Fibroblast of mammary gland (primary cell): Measurements from ENCODE around the gene NFIB.

Experiments
- DNase-seq: peaks from one replicate; pipeline ENCODE4 v3.0.0-alpha.2; 2010; ENCODE audit warnings: low read depth
- H3K4me3 ChIP-seq: 2 replicates; pipeline ENCODE4 v1.5.1; 2011; ENCODE audit warnings: low read depth, mild to moderate bottlenecking, low read length, moderate library complexity; ENCODE audit not compliant: control insufficient read depth
- TF ChIP-seq, protein P1 (sequence below): conservative IDR thresholded peaks from 2 replicates; pipeline ENCODE4 v1.5.1; 2011; ENCODE audit warnings: low read depth, low read length, inconsistent platforms; ENCODE audit not compliant: control insufficient read depth, insufficient read depth

NFIB gene

DNA sequence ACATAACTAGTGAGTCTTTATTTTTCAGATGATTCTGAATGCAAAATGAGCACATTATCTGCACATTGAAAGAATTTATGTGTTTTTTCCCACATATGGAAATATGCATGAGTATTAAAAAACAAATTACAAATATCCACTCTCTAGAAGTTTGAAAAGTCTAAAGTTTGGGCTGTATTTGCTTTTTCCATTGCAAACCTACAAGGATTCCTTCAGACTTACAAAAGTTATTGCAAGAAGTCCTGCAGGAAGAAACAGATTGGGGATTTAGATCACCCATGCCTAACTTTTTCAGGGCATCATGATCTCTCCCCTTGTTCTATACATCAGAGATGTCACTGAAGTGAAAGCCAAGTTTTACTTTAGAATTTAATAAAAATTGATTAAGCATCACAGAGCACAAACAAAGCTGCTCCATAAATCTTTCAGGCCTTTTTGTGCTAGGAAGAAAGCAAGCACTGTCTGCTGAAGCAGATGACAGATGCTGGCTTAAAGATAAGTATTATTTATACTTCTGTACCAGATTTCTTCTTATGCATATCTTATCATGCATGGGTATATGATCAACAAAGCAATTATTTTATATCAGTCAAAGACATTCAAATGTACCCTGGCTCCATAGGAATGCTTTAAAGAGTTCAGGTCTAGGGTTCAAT lies 71.7 kb downstream of the NFIB start:
- TF ChIP-seq, protein P1, sequence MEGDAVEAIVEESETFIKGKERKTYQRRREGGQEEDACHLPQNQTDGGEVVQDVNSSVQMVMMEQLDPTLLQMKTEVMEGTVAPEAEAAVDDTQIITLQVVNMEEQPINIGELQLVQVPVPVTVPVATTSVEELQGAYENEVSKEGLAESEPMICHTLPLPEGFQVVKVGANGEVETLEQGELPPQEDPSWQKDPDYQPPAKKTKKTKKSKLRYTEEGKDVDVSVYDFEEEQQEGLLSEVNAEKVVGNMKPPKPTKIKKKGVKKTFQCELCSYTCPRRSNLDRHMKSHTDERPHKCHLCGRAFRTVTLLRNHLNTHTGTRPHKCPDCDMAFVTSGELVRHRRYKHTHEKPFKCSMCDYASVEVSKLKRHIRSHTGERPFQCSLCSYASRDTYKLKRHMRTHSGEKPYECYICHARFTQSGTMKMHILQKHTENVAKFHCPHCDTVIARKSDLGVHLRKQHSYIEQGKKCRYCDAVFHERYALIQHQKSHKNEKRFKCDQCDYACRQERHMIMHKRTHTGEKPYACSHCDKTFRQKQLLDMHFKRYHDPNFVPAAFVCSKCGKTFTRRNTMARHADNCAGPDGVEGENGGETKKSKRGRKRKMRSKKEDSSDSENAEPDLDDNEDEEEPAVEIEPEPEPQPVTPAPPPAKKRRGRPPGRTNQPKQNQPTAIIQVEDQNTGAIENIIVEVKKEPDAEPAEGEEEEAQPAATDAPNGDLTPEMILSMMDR, result no peak
- no peak for DNase-seq
- no peak overlapping the region for H3K4me3 ChIP-seq

DNA sequence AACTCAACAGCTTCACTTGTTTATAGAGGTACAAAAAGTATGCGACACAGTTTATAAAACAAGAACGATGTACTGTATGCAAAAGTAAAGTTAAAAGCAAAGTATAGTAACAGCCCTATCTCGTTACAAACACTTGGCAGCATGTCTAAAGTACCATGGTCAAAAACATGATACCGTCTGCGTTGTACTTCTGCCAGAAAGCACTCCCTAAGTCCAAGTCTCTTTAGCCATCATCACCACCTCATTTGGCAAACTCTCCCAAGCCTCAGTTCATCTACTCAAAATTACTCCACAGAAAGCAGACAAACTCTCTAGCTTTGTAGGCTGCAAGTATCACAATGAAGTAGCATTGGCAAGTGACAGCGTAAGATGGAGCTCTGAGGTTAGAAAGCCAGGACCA lies 73.4 kb downstream of the NFIB start:
- TF ChIP-seq, protein P1, result no peak
- H3K4me3 ChIP-seq, result no peak overlapping the region
- peak; percentile 32 for DNase-seq

DNA sequence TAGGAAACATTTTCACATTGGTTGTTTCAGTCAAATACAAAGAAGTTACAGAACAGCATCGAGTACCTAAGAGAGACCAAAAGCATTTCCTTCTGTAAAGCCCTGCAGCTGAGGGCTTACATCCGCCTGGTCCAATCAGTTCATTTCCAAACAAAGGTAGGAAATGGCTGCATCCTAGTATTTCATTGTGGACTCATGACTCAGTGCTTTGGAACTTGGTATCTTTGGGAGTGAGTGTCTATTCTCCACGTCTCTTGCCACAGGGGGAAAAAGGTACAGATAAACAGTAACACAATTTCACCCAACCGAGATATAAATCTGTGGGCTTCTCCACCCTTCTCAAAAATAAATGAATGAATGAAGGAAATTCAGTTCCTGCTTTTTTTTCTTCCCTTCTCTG lies 75.4 kb downstream of the NFIB start:
- TF ChIP-seq, protein P1, result no peak
- H3K4me3 ChIP-seq, result no peak overlapping the region
- DNase-seq, result peak; percentile 45

DNA sequence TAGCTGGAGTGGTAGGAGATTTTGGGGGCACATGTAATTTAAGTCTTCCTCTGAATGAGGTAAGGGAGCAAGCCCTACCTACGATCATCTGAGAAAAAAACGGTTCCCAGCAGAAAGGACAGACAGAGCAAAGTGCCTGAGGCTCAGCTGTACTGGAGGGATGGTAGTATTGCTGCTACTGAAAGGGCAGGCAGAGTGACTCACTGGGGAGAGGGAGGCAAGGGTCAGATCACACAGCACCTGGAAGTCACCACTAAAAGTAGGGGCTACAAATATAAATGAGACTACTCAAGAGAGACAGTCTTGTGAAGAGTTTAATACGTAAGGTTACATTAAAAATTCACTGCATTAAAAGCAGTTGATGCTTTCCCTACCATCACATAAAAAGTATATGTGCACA lies 75.9 kb downstream of the NFIB start:
- H3K4me3 ChIP-seq, result no peak overlapping the region
- DNase-seq, result peak; percentile 28
- TF ChIP-seq, protein P1, result no peak

DNA sequence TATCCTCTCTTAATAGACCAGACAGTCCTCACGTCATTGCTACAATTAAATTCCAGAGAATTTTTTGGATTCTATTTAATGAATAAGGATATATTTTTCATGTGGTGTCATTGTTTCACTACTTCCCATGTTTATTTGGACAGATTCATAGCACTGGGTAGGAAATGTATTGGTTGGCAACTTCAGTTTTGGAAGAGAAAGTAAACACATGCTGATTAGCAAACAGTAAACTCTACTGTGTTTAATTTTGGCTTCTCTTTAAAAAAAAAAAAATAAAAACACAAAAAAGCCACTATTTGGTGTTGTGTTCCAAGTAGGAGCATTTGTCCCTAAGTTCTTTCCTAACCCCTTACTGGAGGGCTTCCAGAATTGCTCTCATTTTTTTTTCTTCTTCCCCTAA lies 77.3 kb downstream of the NFIB start:
- H3K4me3 ChIP-seq, result no peak overlapping the region
- TF ChIP-seq, protein P1, result no peak
- DNase-seq, result no peak

DNA sequence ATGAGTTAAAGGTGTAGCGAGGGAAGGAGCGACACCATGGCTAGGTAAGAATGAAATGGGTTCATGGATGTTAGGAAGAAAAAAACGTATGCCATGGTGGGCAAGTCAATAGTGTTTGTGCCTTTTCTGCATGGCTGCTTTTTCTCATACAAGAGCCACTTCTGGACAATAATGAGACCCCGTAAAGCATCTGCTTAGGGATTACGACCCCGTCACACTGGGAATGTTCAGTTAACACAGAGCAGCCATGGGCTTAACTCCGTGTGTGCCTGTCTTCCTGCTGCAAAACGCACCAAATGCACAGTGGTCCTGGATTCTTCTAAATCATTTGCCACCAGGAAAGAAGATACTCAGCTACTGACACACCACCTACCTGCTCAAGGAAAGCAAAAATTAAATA lies 81.8 kb downstream of the NFIB start:
- H3K4me3 ChIP-seq, result no peak overlapping the region
- no peak for DNase-seq
- TF ChIP-seq, protein P1, result no peak
